Occipital lobe (tissue), 2 donors: Measurements from ENCODE around the gene ASB10. TPM values are rescaled to one million over a fixed set of nuclear protein-coding genes. Genes with fewer than 3 reads are reported as not detected.

ENCODE experiments used
- DNase-seq: peaks from one replicate; lab custom pipeline; 2025; lab: John Stamatoyannopoulos, UW
- total RNA-seq: library from RNA; depleted of rRNA; stranded (reverse); fragments of >200 nt; gene quantifications from one replicate; pipeline ENCODE4 v1.2.3, GENCODE V29; 2014

Gene ASB10
- total RNA-seq, result not detected

GRCh38 chr7:151186640-151187408 is at the start of gene ASB10:
Gene ASB10, minus strand, starts transcription at chr7:151187250. Its CDS starts 120 bp downstream, at chr7:151187130.
- no peak for DNase-seq

GRCh38 chr7:151236406-151236805 is 49.4 kb upstream of the ASB10 start:
- no peak for DNase-seq

GRCh38 chr7:151235091-151235787 is 48.2 kb upstream of the ASB10 start:
- DNase-seq, result no peak

- DNase-seq, result no peak
Measured at GRCh38 chr7:151233804-151234203, 46.8 kb upstream of the ASB10 start.

- DNase-seq, result peak; percentile 75
Measured at GRCh38 chr7:151232917-151233701, 46.1 kb upstream of the ASB10 start.

- DNase-seq, result peak; percentile 88
Measured at GRCh38 chr7:151232091-151232916, 45.3 kb upstream of the ASB10 start, which contains the start of gene CHPF2. Gene CHPF2, plus strand, starts transcription at chr7:151232483. Its CDS starts 1,529 bp downstream, at chr7:151234012.

GRCh38 chr7:151231080-151231479 is 44.0 kb upstream of the ASB10 start:
- DNase-seq, result no peak

- DNase-seq, result no peak
Measured at GRCh38 chr7:151229249-151229648, 42.2 kb upstream of the ASB10 start.

- no peak for DNase-seq
Measured at GRCh38 chr7:151228024-151228866, 41.2 kb upstream of the ASB10 start.

GRCh38 chr7:151226875-151227782 is 40.1 kb upstream of the ASB10 start, which contains the start of gene ABCF2:
Gene ABCF2, minus strand, starts transcription at chr7:151227205. Its CDS starts 747 bp downstream, at chr7:151226458.
- DNase-seq, result peak; percentile 100

GRCh38 chr7:151226560-151226874 is 39.5 kb upstream of the ASB10 start:
- no peak for DNase-seq

GRCh38 chr7:151225948-151226510 is 39.0 kb upstream of the ASB10 start:
- DNase-seq, result no peak

GRCh38 chr7:151223728-151224127 is 36.7 kb upstream of the ASB10 start:
- DNase-seq, result no peak

- DNase-seq, result no peak
Measured at GRCh38 chr7:151218170-151218569, 31.1 kb upstream of the ASB10 start.

- DNase-seq, result no peak
Measured at GRCh38 chr7:151215396-151215795, 28.3 kb upstream of the ASB10 start.

GRCh38 chr7:151213826-151214225 is 26.8 kb upstream of the ASB10 start:
- no peak for DNase-seq

- DNase-seq, result no peak
Measured at GRCh38 chr7:151212626-151213025, 25.6 kb upstream of the ASB10 start.

- DNase-seq, result no peak
Measured at GRCh38 chr7:151211155-151211772, 24.2 kb upstream of the ASB10 start.
